GM23338 (cell line): ENCODE measurements around the gene GPR18. TPM values are rescaled to one million over a fixed set of nuclear protein-coding genes. Genes with fewer than 3 reads are reported as not detected.

Source experiments
- ATAC-seq: fragments of 200-7000 bp; cut with Tn5 transposase; 3 replicates; pipeline ENCODE4 v1.9.1; 2020
- DNase-seq: peaks from one replicate; pipeline ENCODE4 v3.0.0-alpha.2; 2015; ENCODE audit warnings: low spot score
- H2AFZ ChIP-seq: fragments of 200-600 bp; sonication (generic); 2 replicates; pipeline ENCODE4 v1.8.0; 2016; ENCODE audit warnings: antibody characterized with exemption, mild to moderate bottlenecking, moderate library complexity
- H3F3A ChIP-seq: fragments of 200-600 bp; sonication (generic); replicated peaks from 2 replicates; pipeline ENCODE4 v1.8.0; 2017; ENCODE audit warnings: antibody characterized with exemption, mixed run types, low read depth
- H3K27ac ChIP-seq: fragments of 200-600 bp; sonication (generic); 2 replicates; pipeline ENCODE4 v1.6.1; 2016; ENCODE audit warnings: low read depth
- H3K27me3 ChIP-seq: fragments of 200-600 bp; sonication (generic); 2 replicates; pipeline ENCODE4 v1.8.0; 2016; ENCODE audit warnings: mild to moderate bottlenecking, mixed run types, moderate library complexity; ENCODE audit not compliant: insufficient read depth
- H3K36me3 ChIP-seq: fragments of 200-600 bp; sonication (generic); 2 replicates; pipeline ENCODE4 v1.8.0; 2016; ENCODE audit warnings: mild to moderate bottlenecking; ENCODE audit not compliant: insufficient read depth
- H3K4me1 ChIP-seq: fragments of 200-600 bp; sonication (generic); 2 replicates; pipeline ENCODE4 v1.8.0; 2016; ENCODE audit warnings: mild to moderate bottlenecking, moderate library complexity; ENCODE audit not compliant: insufficient read depth
- H3K4me2 ChIP-seq: fragments of 200-600 bp; sonication (generic); 2 replicates; pipeline ENCODE4 v1.7.1; 2017; ENCODE audit warnings: mixed run types
- H3K4me3 ChIP-seq: fragments of 200-600 bp; sonication (generic); 2 replicates; pipeline ENCODE4 v1.6.1; 2016; ENCODE audit warnings: mixed run types
- H3K79me2 ChIP-seq: fragments of 200-600 bp; sonication (generic); replicated peaks from 2 replicates; pipeline ENCODE4 v1.8.0; 2017; ENCODE audit warnings: mild to moderate bottlenecking; ENCODE audit not compliant: insufficient read depth
- H3K9me2 ChIP-seq: fragments of 200-600 bp; sonication (generic); 2 replicates; pipeline ENCODE4 v1.8.0; 2017; ENCODE audit not compliant: insufficient read depth
- H4K20me1 ChIP-seq: fragments of 200-600 bp; sonication (generic); replicated peaks from 2 replicates; pipeline ENCODE4 v1.8.0; 2017; ENCODE audit warnings: mild to moderate bottlenecking; ENCODE audit not compliant: insufficient read depth
- H3K27ac Mint-ChIP-seq: 2 replicates; pipeline ENCODE4 v1.8.0; 2020; ENCODE audit warnings: inconsistent platforms, mild to moderate bottlenecking, moderate library complexity, mixed read lengths
- H3K27me3 Mint-ChIP-seq: 3 replicates; pipeline ENCODE4 v1.8.0; 2022; ENCODE audit warnings: low read depth, mild to moderate bottlenecking, moderate library complexity, mixed read lengths, inconsistent platforms; ENCODE audit not compliant: insufficient read depth, poor library complexity
- H3K36me3 Mint-ChIP-seq: 3 replicates; pipeline ENCODE4 v1.8.0; 2021; ENCODE audit warnings: low read depth, mild to moderate bottlenecking, inconsistent platforms, moderate library complexity, mixed read lengths
- H3K4me1 Mint-ChIP-seq: 3 replicates; pipeline ENCODE4 v1.8.0; 2020; ENCODE audit warnings: mild to moderate bottlenecking, inconsistent platforms, mixed read lengths
- H3K4me3 Mint-ChIP-seq: 3 replicates; pipeline ENCODE4 v1.8.0; 2021; ENCODE audit warnings: moderate library complexity, mild to moderate bottlenecking, inconsistent platforms, mixed read lengths
- H3K9me3 Mint-ChIP-seq: 3 replicates; pipeline ENCODE4 v1.8.0; 2020; ENCODE audit warnings: moderate library complexity, mild to moderate bottlenecking, inconsistent platforms, mixed read lengths
- ZNF114 ChIP-seq: fragments of 250-450 bp; sonication (Bioruptor Pico); IDR thresholded peaks from 2 replicates; pipeline ENCODE4 v1.5.0; 2020; ENCODE audit warnings: mild to moderate bottlenecking, moderate library complexity
- polyA plus RNA-seq: library from polyadenylated mRNA; unstranded; fragments of >200 nt; fragmentation: Nextera tagmentation; extraction: Ambion mirVana; gene quantifications from 2 replicates; pipeline ENCODE4 v1.2.1, GENCODE V29; 2016
- total RNA-seq: library from RNA; depleted of rRNA; stranded (reverse); fragments of >200 nt; shearing (Covaris generic); gene quantifications from 2 replicates; pipeline ENCODE4 v1.2.3, GENCODE V29; 2014
- TF ChIP-seq, protein P1 (sequence below): IDR thresholded peaks from 2 replicates; pipeline ENCODE4 v1.6.1; 2016; ENCODE audit warnings: antibody characterized with exemption
- TF ChIP-seq, protein P2 (sequence below): fragments of 250-450 bp; sonication (Bioruptor Pico); IDR thresholded peaks from 2 replicates; pipeline ENCODE4 v1.5.0; 2020; ENCODE audit warnings: mild to moderate bottlenecking, moderate library complexity
- TF ChIP-seq, protein P3 (sequence below), 2 experiments: fragments of 200-600 bp in 1 of 2; sonication (generic) in 1 of 2; conservative IDR thresholded peaks; 2 replicates each; pipeline versions ENCODE4 v1.5.1 to v1.6.1; 2016 to 2017; ENCODE audit warnings: antibody characterized with exemption in 2 of 2, low read depth in 2 of 2, mild to moderate bottlenecking in 2 of 2, moderate library complexity in 1 of 2

The GPR18 gene
- total and polyA plus RNA-seq, 2 experiments from 2014 or later = 2.6 TPM; not detected in 1

DNA sequence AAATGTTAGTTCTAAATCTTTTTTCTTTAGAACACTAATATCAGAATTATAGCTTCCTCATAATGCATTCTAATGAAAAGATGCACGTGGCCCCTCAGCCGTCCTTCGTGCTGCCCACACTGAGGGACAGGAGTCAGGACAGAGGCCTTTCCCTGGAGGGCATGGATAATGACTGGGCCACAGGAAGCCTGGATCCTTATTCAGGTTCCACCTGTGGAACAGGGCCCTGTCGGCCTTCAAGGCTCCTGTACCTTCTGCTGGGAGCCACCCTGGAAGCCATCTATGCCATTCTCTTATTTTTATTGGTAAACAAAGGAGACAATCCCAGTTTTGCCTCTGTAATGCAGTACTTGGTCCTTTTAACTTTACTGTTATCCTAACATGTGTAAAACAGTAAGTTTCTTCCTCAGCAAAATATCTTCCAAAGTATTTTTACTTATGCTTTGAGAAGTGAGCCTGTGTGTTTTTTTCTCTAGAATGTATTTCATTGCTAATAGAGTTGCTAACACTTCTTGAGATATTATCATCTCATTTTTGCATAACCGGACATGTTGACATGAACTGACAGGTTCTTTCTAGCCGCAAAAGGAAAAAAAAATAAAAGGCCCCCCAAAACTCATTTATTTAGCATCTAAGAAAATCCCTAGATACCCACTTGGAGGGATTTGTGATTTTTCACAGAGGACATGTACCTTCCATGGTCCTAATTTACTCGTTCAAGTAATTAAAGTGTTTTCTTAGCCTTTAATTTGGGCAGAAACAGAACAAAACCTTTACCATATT, 43.1 kb upstream of the GPR18 start (continued):
- TF ChIP-seq, protein P1, sequence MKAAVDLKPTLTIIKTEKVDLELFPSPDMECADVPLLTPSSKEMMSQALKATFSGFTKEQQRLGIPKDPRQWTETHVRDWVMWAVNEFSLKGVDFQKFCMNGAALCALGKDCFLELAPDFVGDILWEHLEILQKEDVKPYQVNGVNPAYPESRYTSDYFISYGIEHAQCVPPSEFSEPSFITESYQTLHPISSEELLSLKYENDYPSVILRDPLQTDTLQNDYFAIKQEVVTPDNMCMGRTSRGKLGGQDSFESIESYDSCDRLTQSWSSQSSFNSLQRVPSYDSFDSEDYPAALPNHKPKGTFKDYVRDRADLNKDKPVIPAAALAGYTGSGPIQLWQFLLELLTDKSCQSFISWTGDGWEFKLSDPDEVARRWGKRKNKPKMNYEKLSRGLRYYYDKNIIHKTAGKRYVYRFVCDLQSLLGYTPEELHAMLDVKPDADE = no peak

DNA sequence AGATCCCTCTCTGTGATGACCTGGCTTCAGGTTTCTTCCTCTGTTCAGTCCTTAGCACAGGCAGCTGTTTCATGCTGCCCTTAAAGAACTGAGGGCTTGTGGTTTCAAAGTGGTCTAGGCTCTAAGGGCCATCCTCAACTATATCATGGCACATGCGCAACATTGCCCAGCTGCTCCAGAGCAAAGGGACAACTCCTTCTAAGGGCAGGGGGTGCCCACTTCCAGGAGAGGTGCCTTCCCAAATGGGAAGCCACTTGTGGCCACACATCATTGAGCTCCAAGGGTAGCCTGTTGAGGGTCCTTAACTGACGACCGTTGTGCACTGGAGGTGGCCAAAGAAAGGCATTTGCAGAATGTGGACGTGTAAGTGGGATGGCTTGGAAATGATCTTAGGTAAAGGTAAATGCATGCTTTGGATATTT, 41.8 kb upstream of the GPR18 start:
- H3K27ac Mint-ChIP-seq = no peak overlapping the region
- H3K4me1 ChIP-seq = no peaks in the 10 kb centered on the region

More for the DNA sequence above, 41.8 kb upstream of the GPR18 start:
- no peak overlapping the region for H3K4me2 ChIP-seq
- H3K36me3 ChIP-seq = no peaks in the 10 kb centered on the region
- Mint-ChIP-seq H3K27me3 (no peaks in the 10 kb centered on the region), H3K4me1 (peaks cover 8% of the 10 kb centered on the region; the same call in 2 of the 3 replicates), H3K9me3 (no peaks in the 10 kb centered on the region), H3K4me3 (no peak overlapping the region), H3K36me3 (no peaks in the 10 kb centered on the region)
- H3K27ac ChIP-seq = no peak overlapping the region
- H3F3A ChIP-seq = no peaks in the 10 kb centered on the region
- TF ChIP-seq, protein P2, sequence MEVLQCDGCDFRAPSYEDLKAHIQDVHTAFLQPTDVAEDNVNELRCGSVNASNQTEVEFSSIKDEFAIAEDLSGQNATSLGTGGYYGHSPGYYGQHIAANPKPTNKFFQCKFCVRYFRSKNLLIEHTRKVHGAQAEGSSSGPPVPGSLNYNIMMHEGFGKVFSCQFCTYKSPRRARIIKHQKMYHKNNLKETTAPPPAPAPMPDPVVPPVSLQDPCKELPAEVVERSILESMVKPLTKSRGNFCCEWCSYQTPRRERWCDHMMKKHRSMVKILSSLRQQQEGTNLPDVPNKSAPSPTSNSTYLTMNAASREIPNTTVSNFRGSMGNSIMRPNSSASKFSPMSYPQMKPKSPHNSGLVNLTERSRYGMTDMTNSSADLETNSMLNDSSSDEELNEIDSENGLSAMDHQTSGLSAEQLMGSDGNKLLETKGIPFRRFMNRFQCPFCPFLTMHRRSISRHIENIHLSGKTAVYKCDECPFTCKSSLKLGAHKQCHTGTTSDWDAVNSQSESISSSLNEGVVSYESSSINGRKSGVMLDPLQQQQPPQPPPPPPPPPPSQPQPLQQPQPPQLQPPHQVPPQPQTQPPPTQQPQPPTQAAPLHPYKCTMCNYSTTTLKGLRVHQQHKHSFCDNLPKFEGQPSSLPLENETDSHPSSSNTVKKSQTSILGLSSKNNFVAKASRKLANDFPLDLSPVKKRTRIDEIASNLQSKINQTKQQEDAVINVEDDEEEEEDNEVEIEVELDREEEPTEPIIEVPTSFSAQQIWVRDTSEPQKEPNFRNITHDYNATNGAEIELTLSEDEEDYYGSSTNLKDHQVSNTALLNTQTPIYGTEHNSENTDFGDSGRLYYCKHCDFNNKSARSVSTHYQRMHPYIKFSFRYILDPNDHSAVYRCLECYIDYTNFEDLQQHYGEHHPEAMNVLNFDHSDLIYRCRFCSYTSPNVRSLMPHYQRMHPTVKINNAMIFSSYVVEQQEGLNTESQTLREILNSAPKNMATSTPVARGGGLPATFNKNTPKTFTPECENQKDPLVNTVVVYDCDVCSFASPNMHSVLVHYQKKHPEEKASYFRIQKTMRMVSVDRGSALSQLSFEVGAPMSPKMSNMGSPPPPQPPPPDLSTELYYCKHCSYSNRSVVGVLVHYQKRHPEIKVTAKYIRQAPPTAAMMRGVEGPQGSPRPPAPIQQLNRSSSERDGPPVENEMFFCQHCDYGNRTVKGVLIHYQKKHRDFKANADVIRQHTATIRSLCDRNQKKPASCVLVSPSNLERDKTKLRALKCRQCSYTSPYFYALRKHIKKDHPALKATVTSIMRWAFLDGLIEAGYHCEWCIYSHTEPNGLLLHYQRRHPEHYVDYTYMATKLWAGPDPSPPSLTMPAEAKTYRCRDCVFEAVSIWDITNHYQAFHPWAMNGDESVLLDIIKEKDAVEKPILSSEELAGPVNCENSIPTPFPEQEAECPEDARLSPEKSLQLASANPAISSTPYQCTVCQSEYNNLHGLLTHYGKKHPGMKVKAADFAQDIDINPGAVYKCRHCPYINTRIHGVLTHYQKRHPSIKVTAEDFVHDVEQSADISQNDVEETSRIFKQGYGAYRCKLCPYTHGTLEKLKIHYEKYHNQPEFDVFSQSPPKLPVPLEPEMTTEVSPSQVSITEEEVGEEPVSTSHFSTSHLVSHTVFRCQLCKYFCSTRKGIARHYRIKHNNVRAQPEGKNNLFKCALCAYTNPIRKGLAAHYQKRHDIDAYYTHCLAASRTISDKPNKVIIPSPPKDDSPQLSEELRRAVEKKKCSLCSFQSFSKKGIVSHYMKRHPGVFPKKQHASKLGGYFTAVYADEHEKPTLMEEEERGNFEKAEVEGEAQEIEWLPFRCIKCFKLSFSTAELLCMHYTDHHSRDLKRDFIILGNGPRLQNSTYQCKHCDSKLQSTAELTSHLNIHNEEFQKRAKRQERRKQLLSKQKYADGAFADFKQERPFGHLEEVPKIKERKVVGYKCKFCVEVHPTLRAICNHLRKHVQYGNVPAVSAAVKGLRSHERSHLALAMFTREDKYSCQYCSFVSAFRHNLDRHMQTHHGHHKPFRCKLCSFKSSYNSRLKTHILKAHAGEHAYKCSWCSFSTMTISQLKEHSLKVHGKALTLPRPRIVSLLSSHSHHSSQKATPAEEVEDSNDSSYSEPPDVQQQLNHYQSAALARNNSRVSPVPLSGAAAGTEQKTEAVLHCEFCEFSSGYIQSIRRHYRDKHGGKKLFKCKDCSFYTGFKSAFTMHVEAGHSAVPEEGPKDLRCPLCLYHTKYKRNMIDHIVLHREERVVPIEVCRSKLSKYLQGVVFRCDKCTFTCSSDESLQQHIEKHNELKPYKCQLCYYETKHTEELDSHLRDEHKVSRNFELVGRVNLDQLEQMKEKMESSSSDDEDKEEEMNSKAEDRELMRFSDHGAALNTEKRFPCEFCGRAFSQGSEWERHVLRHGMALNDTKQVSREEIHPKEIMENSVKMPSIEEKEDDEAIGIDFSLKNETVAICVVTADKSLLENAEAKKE (CRISPR knock-in tag) = 0 out of 2 replicates have a peak, but pooled peaks have one; percentile 9
- TF ChIP-seq, protein P1 = no peak
- TF ChIP-seq ZNF114 (CRISPR knock-in tag) = no peak
- TF ChIP-seq, protein P3, sequence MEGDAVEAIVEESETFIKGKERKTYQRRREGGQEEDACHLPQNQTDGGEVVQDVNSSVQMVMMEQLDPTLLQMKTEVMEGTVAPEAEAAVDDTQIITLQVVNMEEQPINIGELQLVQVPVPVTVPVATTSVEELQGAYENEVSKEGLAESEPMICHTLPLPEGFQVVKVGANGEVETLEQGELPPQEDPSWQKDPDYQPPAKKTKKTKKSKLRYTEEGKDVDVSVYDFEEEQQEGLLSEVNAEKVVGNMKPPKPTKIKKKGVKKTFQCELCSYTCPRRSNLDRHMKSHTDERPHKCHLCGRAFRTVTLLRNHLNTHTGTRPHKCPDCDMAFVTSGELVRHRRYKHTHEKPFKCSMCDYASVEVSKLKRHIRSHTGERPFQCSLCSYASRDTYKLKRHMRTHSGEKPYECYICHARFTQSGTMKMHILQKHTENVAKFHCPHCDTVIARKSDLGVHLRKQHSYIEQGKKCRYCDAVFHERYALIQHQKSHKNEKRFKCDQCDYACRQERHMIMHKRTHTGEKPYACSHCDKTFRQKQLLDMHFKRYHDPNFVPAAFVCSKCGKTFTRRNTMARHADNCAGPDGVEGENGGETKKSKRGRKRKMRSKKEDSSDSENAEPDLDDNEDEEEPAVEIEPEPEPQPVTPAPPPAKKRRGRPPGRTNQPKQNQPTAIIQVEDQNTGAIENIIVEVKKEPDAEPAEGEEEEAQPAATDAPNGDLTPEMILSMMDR (conservative IDR thresholded peaks at IDR 0.05; ENCODE audit: low read depth in 2 of 2) = no peak
- ATAC-seq (peak; percentile 59), DNase-seq (peak; percentile 40)
- 0 out of 2 replicates have a peak, but pooled peaks cover 3% of the 10 kb centered on the region for H3K79me2 ChIP-seq
- H3K27me3 ChIP-seq = no peaks in the 10 kb centered on the region
- H2AFZ ChIP-seq = no peak overlapping the region
- H4K20me1 ChIP-seq = peaks cover 12% of the 10 kb centered on the region
- H3K4me3 ChIP-seq = no peak overlapping the region
- H3K9me2 ChIP-seq = no peaks in the 10 kb centered on the region
